ENCODE results near the gene AMBN. TPM values are rescaled to one million over a fixed set of nuclear protein-coding genes. Genes with fewer than 3 reads are reported as not detected.
"Not testable (repeated sequence)": the region's sequence is repeated elsewhere in the genome, so short reads cannot be mapped to it uniquely, and the experiment has no call there.

Gene AMBN
- total RNA-seq, 2 experiments from 2014 or later: not detected

GRCh38 chr4:70628444-70628843 is 36.4 kb downstream of the AMBN start, which contains the start of gene ENAM:
Gene ENAM (plus strand): TSS chr4:70628744. CDS start chr4:70629501, 757 bp downstream.
- no peaks in the 10 kb centered on the region for H3K36me3 Mint-ChIP-seq
- no peak for DNase-seq
- H3K4me3 Mint-ChIP-seq: no peak within 1 kb of the TSS
- H3K27me3 Mint-ChIP-seq: no peaks in the 10 kb centered on the region
- H3K27ac Mint-ChIP-seq: no peak within 1 kb of the TSS
- H3K4me1 Mint-ChIP-seq: peaks cover 14% of the 10 kb centered on the region
- H3K9me3 Mint-ChIP-seq: no peaks in the 10 kb centered on the region

GRCh38 chr4:70629469-70630090 is 37.5 kb downstream of the AMBN start:
- Mint-ChIP-seq H3K27ac (no peak overlapping the region), H3K36me3 (no peaks in the 10 kb centered on the region), H3K27me3 (peaks cover 4% of the 10 kb centered on the region), H3K9me3 (no peaks in the 10 kb centered on the region), H3K4me3 (no peak overlapping the region), H3K4me1 (peaks cover 10% of the 10 kb centered on the region)
- DNase-seq: no peak

- no peak for DNase-seq
- Mint-ChIP-seq H3K27me3 (peaks cover 4% of the 10 kb centered on the region), H3K27ac (no peak overlapping the region), H3K9me3 (no peaks in the 10 kb centered on the region), H3K36me3 (no peaks in the 10 kb centered on the region), H3K4me1 (peaks cover 10% of the 10 kb centered on the region), H3K4me3 (no peak overlapping the region)
These were observed 38.1 kb downstream of the AMBN start for GRCh38 chr4:70630162-70630561.

GRCh38 chr4:70632028-70632427 is 40.0 kb downstream of the AMBN start:
- Mint-ChIP-seq H3K27ac (no peak overlapping the region), H3K4me3 (no peak overlapping the region), H3K9me3 (no peaks in the 10 kb centered on the region)

GRCh38 chr4:70634482-70634881 is 42.4 kb downstream of the AMBN start:
- Mint-ChIP-seq H3K9me3 (no peaks in the 10 kb centered on the region), H3K36me3 (no peaks in the 10 kb centered on the region), H3K4me1 (peaks cover 4% of the 10 kb centered on the region), H3K27me3 (peaks cover 9% of the 10 kb centered on the region), H3K27ac (no peak overlapping the region), H3K4me3 (no peak overlapping the region)
- no peak for DNase-seq

More at GRCh38 chr4:70632028-70632427, 40.0 kb downstream of the AMBN start:
- Mint-ChIP-seq H3K27me3 (peaks cover 4% of the 10 kb centered on the region), H3K4me1 (peaks cover 10% of the 10 kb centered on the region), H3K36me3 (no peaks in the 10 kb centered on the region)
- DNase-seq: no peak

GRCh38 chr4:70637239-70637913 is 45.3 kb downstream of the AMBN start:
- Mint-ChIP-seq H3K9me3 (no peaks in the 10 kb centered on the region), H3K27ac (no peak overlapping the region), H3K27me3 (peaks cover 9% of the 10 kb centered on the region), H3K4me3 (no peak overlapping the region), H3K36me3 (no peaks in the 10 kb centered on the region), H3K4me1 (peaks cover 9% of the 10 kb centered on the region)
- DNase-seq: no peak

GRCh38 chr4:70640192-70640591 is 48.1 kb downstream of the AMBN start:
- DNase-seq: no peak
- no peaks in the 10 kb centered on the region for H3K9me3 Mint-ChIP-seq
- H3K4me1 Mint-ChIP-seq: peaks cover 9% of the 10 kb centered on the region
- H3K4me3 Mint-ChIP-seq: no peak overlapping the region
- no peak overlapping the region for H3K27ac Mint-ChIP-seq
- H3K36me3 Mint-ChIP-seq: no peaks in the 10 kb centered on the region
- H3K27me3 Mint-ChIP-seq: peaks cover 5% of the 10 kb centered on the region

- H3K4me1 Mint-ChIP-seq, H3K4me3 Mint-ChIP-seq, H3K9me3 Mint-ChIP-seq, H3K27ac Mint-ChIP-seq, H3K36me3 Mint-ChIP-seq, H3K27me3 Mint-ChIP-seq, DNase-seq: not testable (repeated sequence)
These were observed 58.7 kb downstream of the AMBN start for GRCh38 chr4:70650741-70651140.

- no peaks in the 10 kb centered on the region for H3K27me3 Mint-ChIP-seq
- H3K4me1 Mint-ChIP-seq: peaks cover 3% of the 10 kb centered on the region
- no peak for DNase-seq
- no peaks in the 10 kb centered on the region for H3K9me3 Mint-ChIP-seq
- H3K27ac Mint-ChIP-seq: no peak overlapping the region
- no peak overlapping the region for H3K4me3 Mint-ChIP-seq
- H3K36me3 Mint-ChIP-seq: no peaks in the 10 kb centered on the region
These were observed 59.9 kb downstream of the AMBN start for GRCh38 chr4:70651864-70652506.

GRCh38 chr4:70654605-70655011 is 62.6 kb downstream of the AMBN start:
- Mint-ChIP-seq H3K4me3 (no peak overlapping the region), H3K36me3 (no peaks in the 10 kb centered on the region)

More at GRCh38 chr4:70654605-70655011, 62.6 kb downstream of the AMBN start:
- Mint-ChIP-seq H3K27ac (no peak overlapping the region), H3K4me1 (peaks cover 3% of the 10 kb centered on the region), H3K9me3 (no peaks in the 10 kb centered on the region), H3K27me3 (no peaks in the 10 kb centered on the region)
- DNase-seq: no peak

Other genes with a start within 250 kb of the AMBN start
- gene SMR3A, start 231.5 kb upstream of the AMBN start, total RNA-seq: not detected
- gene SMR3B, start 209.1 kb upstream of the AMBN start, total RNA-seq: not detected
- not detected for gene OPRPN, start 194.3 kb upstream of the AMBN start, total RNA-seq
- gene MUC7, start 120.1 kb upstream of the AMBN start, total RNA-seq: not detected
- not detected for gene AMTN, start 73.7 kb upstream of the AMBN start, total RNA-seq
- not detected for gene ENAM, start 36.5 kb downstream of the AMBN start, total RNA-seq
- gene JCHAIN, start 74.3 kb downstream of the AMBN start, total RNA-seq: not detected
- gene UTP3, start 96.3 kb downstream of the AMBN start, total RNA-seq: 10 to 100 TPM; 46.9 to 49.7 TPM
- 10 to 100 TPM; 10.1 to 11.3 TPM for gene RUFY3, start 129.7 kb downstream of the AMBN start, total RNA-seq
- gene GRSF1, start 247.6 kb downstream of the AMBN start, total RNA-seq: 100 to 1,000 TPM; 118 to 122 TPM

All from activated naive CD8-positive, alpha-beta T cell treated with anti-CD3 and anti-CD28 coated beads for 36 hours (primary cell).